Subcutaneous abdominal adipose tissue (tissue), 5 donors: Measurements from ENCODE around the gene FBRS.
"Not testable (repeated sequence)": the region's sequence is repeated elsewhere in the genome, so short reads cannot be mapped to it uniquely, and the experiment has no call there.

Experiments used
- H3K27ac ChIP-seq: one replicate; pipeline ENCODE4 v1.7.0; 2013; ENCODE audit warnings: low read depth, mild to moderate bottlenecking, inconsistent platforms, low read length, moderate library complexity
- H3K27me3 ChIP-seq, 5 donors: one replicate each; pipeline ENCODE4 v1.7.0; 2013; ENCODE audit warnings: low read length in 5 of 5, inconsistent platforms in 1 of 5; ENCODE audit not compliant: control insufficient read depth in 5 of 5, insufficient read depth in 4 of 5
- H3K36me3 ChIP-seq, 5 donors: one replicate each; pipeline ENCODE4 v1.7.0; 2013; ENCODE audit warnings: low read length in 5 of 5; ENCODE audit not compliant: control insufficient read depth in 5 of 5, insufficient read depth in 5 of 5
- H3K4me1 ChIP-seq, 5 donors: one replicate each; pipeline ENCODE4 v1.7.0; 2013; ENCODE audit warnings: low read length in 5 of 5, mild to moderate bottlenecking in 3 of 5, moderate library complexity in 1 of 5; ENCODE audit not compliant: control insufficient read depth in 5 of 5, insufficient read depth in 5 of 5
- H3K4me3 ChIP-seq, 5 donors: one replicate each; pipeline ENCODE4 v1.7.0; 2013; ENCODE audit warnings: low read length in 5 of 5, low read depth in 1 of 5
- H3K9ac ChIP-seq, 5 donors: one replicate each; pipeline ENCODE4 v1.7.0; 2013; ENCODE audit warnings: low read length in 5 of 5, mild to moderate bottlenecking in 4 of 5, moderate library complexity in 3 of 5
- H3K9me3 ChIP-seq, 5 donors: one replicate each; pipeline ENCODE4 v1.7.0; 2013; ENCODE audit warnings: low read length in 5 of 5; ENCODE audit not compliant: control insufficient read depth in 5 of 5
- donor health status: healthy.
- donor health status: healthy.
- donor health status: healthy.
- donor health status: healthy.
- donor health status: healthy.

FBRS gene

DNA sequence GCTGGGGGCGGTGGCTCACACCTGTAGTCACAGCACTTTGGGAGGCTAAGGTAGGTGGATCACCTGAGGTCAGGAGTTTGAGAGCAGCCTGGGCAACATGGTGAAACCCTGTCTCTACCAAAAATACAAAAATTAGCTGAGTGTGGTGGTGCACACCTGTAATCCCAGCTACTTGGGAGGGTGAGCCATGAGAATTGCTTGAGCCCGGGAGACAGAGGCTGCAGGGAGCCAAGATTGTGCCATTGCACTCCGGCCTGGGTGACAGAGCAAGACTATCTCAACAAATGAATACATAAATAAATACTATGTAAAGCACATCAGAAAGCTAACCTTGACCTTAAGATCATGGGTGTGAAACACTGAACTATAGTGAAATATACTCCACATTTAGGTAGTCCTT lies 38.4 kb downstream of the FBRS start:
- not testable (repeated sequence) for H3K4me3 ChIP-seq, H3K27me3 ChIP-seq, H3K9ac ChIP-seq

DNA sequence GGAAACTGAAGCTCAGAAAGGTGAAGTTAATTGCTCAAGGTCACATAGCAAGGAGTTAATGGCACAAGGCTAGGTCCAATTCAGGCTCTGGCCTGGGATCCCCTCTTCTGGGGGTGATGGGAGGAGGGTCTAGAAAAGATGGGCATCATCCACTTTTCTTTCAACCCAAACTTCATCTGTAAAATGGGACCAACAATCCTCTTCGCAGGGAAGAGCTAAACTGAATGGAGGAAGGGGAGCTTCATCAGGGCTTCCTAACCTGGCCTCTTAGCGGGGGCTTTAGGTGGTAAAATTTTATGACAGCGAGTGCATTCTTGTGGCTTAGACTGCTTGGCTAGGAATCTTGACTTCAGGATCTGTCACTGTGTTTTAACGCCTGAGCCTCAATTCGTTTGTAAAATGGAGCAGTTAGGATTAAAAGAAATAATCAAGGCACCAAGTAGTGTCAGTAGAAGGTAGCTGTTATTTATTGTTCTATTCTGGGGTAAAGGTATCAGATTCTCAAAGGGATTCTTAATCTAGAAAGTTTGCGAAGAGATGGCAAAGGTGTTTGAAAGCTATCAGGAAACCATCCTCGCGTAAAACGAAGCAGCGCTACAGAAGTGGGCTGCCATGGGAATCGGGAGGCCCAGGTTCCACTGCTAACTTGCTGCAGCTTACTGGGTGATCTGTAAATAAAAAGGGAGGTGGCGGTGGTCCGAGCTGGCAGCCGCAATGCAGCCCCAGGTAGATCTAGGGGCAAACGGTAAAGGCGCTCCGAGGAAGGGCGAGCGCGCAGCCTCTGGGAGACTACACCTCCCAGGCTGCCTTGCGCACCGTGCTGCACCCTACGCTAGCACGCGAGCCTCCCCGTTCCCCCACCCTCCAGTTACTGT lies 39.3 kb downstream of the FBRS start:
- H3K27ac ChIP-seq, result peak overlapping the region; percentile 98
- peak overlapping the region; percentile 65 to 96 (median 90) for H3K4me3 ChIP-seq
- H3K9ac ChIP-seq, result peak overlapping the region; percentile 28 to 99 (median 97)
- H3K4me1 ChIP-seq, result peaks cover 5 to 31% (median 24%) of the 10 kb centered on the region in 5 donors
- H3K27me3 ChIP-seq, result no peaks in the 10 kb centered on the region
- H3K9me3 ChIP-seq, result no peaks in the 10 kb centered on the region
- peaks cover 6 to 21% (median 19%) of the 10 kb centered on the region in 5 donors for H3K36me3 ChIP-seq

More for the DNA sequence above, 38.4 kb downstream of the FBRS start:
- not testable (repeated sequence) for H3K9me3 ChIP-seq, H3K27ac ChIP-seq
- Histone ChIP-seq H3K36me3 (peaks cover 6 to 17% (median 15%) of the 10 kb centered on the region in 5 donors), H3K4me1 (peaks cover 5 to 31% (median 24%) of the 10 kb centered on the region in 5 donors)

DNA sequence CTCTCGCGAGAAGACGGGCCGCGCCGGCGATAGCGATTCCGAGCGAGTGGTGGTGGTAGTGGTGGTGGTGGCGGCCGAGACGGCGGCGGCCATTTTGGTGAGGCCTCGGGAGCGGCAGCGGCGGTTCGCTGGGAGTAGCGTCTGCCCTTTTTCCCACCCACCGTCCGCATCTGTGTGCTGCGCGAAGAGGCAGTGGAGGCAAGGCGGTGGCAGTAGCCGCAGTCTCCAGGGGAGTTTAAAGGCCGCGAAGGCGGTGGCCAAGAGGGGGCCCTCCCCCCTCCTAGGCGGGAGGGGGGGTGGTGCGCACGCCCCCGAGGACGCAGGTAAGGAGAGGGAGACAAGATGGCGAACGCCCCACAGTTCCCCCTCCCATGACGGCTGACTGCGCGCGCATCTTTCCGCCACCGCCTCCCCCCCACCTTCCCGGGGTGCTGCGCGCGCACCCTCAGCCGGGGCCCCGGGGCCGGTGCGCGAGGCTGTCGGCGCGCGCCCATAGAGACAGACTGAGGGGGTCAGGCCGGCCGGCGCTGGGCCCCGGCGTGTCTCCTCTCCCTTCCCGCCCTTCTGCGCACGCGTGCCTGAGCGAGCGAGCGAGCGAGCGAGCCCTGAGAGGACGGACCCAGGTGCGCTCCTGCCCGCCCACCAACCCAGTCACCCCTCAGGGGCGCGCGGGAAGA lies 40.0 kb downstream of the FBRS start:
- Histone ChIP-seq H3K27ac (peak overlapping the region; percentile 98), H3K27me3 (no peaks in the 10 kb centered on the region), H3K9ac (peak overlapping the region in 4 of 5 donors; percentile 94 to 99 (median 98)), H3K4me3 (peak overlapping the region; percentile 53 to 96 (median 90)), H3K4me1 (peaks cover 5 to 31% (median 24%) of the 10 kb centered on the region in 5 donors), H3K9me3 (no peaks in the 10 kb centered on the region), H3K36me3 (peaks cover 6 to 28% (median 25%) of the 10 kb centered on the region in 5 donors)

DNA sequence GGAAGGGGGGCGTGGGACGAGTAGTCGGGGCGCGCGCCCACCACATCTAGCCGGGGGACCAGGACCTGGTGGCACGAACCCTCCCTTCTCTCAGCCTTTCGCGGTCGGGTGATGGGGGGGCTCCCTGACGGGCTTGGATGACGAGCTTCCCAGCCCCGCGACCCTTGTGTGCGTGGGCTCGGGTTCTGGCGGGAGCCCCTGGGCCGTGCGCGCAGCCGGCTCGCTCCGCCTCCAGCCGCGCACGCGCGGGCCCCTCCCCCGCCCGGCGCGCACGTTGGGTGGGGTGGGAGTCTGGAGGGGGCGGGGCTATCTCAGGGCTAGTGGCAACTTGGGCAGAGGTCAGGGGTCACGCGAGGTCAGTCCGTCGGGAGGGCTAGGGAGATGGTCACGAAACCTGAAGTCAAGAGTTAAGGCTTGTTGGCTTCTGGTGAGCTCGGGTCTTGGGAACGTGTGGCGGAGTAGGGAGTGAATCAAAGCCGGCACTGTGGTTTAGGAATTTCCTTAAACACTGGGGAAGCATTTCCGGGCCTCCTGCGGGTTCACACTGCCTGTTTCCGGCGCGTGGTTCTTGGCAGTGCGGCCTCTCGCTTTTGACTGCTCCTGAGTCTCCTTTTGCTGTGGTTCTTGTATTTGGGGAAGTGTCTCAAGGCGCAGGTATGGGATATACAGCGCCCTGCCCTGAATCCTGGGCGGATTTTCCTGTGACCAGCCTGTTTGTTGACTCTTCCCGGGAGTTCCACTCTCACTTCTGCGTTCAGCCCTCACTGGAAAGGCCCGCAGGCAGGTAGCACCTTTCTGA lies 40.8 kb downstream of the FBRS start, which contains the start of gene SRCAP:
Gene SRCAP, plus strand, starts transcription at position 356 of the 799 bp plus-strand sequence. CDS start 1,654 bp downstream, outside the sequence.
- H3K4me3 ChIP-seq, result peak within 1 kb of the TSS; percentile 88 to 96 (median 91)
- H3K36me3 ChIP-seq, result peaks cover 6 to 34% (median 28%) of the 10 kb centered on the region in 5 donors
- peak within 1 kb of the TSS; percentile 98 for H3K27ac ChIP-seq
- peak within 1 kb of the TSS; percentile 81 to 99 (median 97) for H3K9ac ChIP-seq
- H3K27me3 ChIP-seq, result no peaks in the 10 kb centered on the region
- H3K4me1 ChIP-seq, result peaks cover 5 to 28% (median 24%) of the 10 kb centered on the region in 5 donors
- no peaks in the 10 kb centered on the region for H3K9me3 ChIP-seq

DNA sequence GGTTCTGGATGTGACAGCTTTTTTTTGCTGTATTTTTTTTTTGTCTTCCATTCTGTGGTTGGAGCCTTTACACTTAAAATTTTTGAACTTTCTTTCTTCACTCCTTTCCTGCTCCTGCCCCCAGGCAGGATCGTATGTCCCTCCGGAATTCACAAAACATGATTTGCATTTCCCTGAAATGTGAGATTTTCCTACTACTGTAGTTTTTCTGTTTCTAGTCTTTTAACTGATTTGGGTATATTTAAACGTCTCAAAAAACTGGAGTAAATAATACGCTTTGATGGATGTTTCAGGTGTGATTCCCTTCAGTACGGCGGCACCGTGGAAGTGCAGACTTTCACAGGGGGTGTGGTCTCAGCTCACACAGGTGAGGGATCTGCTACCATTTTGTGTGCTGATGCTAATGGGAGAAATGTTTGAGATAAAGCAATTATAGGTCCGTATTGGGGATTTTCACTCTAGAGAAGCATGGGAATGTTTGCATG lies 41.4 kb downstream of the FBRS start:
- Histone ChIP-seq H3K27ac (peak overlapping the region; percentile 98), H3K9me3 (no peaks in the 10 kb centered on the region), H3K4me3 (peak overlapping the region; percentile 88 to 96 (median 91)), H3K9ac (peak overlapping the region; percentile 81 to 98 (median 87)), H3K4me1 (peaks cover 5 to 28% (median 24%) of the 10 kb centered on the region in 5 donors), H3K27me3 (no peaks in the 10 kb centered on the region), H3K36me3 (peaks cover 9 to 40% (median 35%) of the 10 kb centered on the region in 5 donors)

DNA sequence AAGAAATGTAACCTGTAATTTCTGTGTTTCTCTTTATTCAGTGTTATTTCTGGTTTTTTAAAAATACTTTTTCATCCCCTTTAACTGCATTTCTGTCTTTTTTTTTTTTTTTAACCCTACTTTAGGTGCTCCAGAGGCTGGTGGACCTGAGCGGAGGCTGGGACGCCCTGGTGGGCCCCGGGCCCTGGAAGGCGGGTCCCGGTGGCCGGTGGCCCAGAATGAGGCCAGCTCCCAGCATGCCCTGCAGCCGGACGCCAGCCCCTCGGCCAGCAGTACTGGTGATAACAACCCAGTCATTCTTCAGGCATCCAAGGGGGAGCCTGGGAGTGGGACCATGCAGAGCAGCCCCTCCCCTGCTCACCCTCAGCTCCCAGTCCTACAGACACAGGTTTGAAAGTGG lies 42.3 kb downstream of the FBRS start:
- peak overlapping the region in 1 of 5 donors; percentile 87 for H3K9ac ChIP-seq
- peak overlapping the region; percentile 98 for H3K27ac ChIP-seq

DNA sequence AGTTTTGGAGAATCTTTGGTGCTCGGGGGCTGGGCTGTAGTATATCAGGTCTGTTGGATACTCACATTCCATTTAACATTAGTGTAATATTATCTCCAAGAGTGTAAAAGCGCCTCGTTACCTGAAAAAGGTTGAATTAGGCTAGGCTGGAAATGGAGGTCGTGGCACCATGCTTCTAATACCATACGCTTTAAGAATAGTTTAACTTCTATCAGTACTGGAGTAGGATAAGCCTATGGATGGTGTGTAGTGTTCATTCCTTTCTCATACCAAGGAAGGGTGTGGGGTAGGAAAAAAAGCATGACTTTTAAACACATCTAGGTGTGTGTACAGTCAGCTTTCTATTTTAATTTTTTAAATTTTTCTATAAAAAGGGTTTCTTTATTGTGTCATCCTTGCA lies 42.7 kb downstream of the FBRS start:
- H3K4me1 ChIP-seq, result peaks cover 5 to 28% (median 24%) of the 10 kb centered on the region in 5 donors
- no peaks in the 10 kb centered on the region for H3K9me3 ChIP-seq
- H3K9ac ChIP-seq, result peak overlapping the region in 1 of 5 donors; percentile 4
- H3K27ac ChIP-seq, result no peak overlapping the region
- H3K36me3 ChIP-seq, result peaks cover 9 to 54% (median 45%) of the 10 kb centered on the region in 5 donors
- no peak overlapping the region for H3K4me3 ChIP-seq
- no peaks in the 10 kb centered on the region for H3K27me3 ChIP-seq

More for the DNA sequence above, 42.3 kb downstream of the FBRS start:
- Histone ChIP-seq H3K4me1 (peaks cover 5 to 28% (median 24%) of the 10 kb centered on the region in 5 donors), H3K9me3 (no peaks in the 10 kb centered on the region), H3K36me3 (peaks cover 9 to 49% (median 40%) of the 10 kb centered on the region in 5 donors), H3K4me3 (no peak overlapping the region), H3K27me3 (no peaks in the 10 kb centered on the region)

DNA sequence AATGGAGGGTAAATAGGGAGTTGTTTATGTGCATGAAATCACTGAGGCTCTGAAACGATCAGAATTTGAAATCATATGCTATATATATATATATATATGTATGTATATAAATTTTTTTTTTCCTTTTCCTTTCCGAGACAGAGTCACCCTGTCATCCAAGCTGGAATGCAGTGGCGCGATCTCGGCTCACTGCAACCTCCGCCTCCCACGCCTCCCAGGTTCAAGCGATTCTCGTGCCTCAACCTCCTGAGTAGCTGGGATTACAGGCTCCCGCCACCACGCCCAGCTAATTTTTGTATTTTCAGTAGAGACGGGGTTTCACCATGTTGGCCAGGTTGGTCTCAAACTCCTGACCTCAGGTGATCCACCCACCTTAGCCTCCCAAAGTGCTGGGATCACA lies 44.8 kb downstream of the FBRS start:
- not testable (repeated sequence) for H3K27ac ChIP-seq, H3K27me3 ChIP-seq, H3K4me3 ChIP-seq, H3K9ac ChIP-seq, H3K9me3 ChIP-seq
- peaks cover 5 to 20% (median 17%) of the 10 kb centered on the region in 5 donors for H3K4me1 ChIP-seq
- peaks cover 21 to 75% (median 66%) of the 10 kb centered on the region in 5 donors for H3K36me3 ChIP-seq

DNA sequence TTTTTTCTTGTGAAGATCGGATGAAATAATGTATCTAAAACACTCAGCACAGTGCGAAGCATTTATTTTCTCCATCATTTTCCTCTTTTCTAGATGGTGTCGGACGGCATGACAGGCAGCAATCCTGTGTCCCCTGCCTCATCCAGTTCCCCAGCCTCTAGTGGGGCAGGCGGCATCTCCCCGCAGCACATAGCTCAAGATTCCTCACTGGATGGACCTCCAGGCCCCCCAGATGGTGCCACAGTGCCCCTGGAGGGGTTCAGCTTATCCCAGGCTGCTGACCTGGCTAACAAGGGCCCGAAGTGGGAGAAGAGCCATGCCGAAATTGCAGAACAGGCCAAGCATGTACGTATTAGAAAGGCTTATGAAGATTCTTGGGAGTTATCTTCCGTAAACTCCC lies 45.7 kb downstream of the FBRS start:
- no peak overlapping the region for H3K4me3 ChIP-seq
- H3K9ac ChIP-seq, result no peak overlapping the region
- peaks cover 5 to 20% (median 16%) of the 10 kb centered on the region in 5 donors for H3K4me1 ChIP-seq
- no peak overlapping the region for H3K27ac ChIP-seq
- no peaks in the 10 kb centered on the region for H3K9me3 ChIP-seq
- peaks cover 21 to 84% (median 75%) of the 10 kb centered on the region in 5 donors for H3K36me3 ChIP-seq
- no peaks in the 10 kb centered on the region for H3K27me3 ChIP-seq
